ENCODE results near the gene SP100.

SP100 gene

GRCh38 chr2:230552181-230552580 lies 136.2 kb downstream of the SP100 start:
- no peak for DNase-seq (ENCODE audit: low read depth in 2 of 2)

- no peak for DNase-seq (ENCODE audit: low read depth in 2 of 2)
Measured at GRCh38 chr2:230557065-230557464, 141.1 kb downstream of the SP100 start.

GRCh38 chr2:230564805-230565779 lies 149.1 kb downstream of the SP100 start:
- no peak for DNase-seq (ENCODE audit: low read depth in 2 of 2)

- no peak for DNase-seq (ENCODE audit: low read depth in 2 of 2)
Measured at GRCh38 chr2:230569298-230569697, 153.3 kb downstream of the SP100 start.

GRCh38 chr2:230570987-230571386 lies 155.0 kb downstream of the SP100 start:
- DNase-seq (ENCODE audit: low read depth in 2 of 2) = no peak

GRCh38 chr2:230575642-230576324 lies 159.8 kb downstream of the SP100 start:
- peak in 1 of 2 donors; percentile 19 for DNase-seq (ENCODE audit: low read depth in 2 of 2)

GRCh38 chr2:230577114-230577513 lies 161.1 kb downstream of the SP100 start:
- no peak for DNase-seq (ENCODE audit: low read depth in 2 of 2)

GRCh38 chr2:230578106-230578505 lies 162.1 kb downstream of the SP100 start:
- no peak for DNase-seq (ENCODE audit: low read depth in 2 of 2)

GRCh38 chr2:230582851-230583283 lies 166.9 kb downstream of the SP100 start:
- no peak for DNase-seq (ENCODE audit: low read depth in 2 of 2)

GRCh38 chr2:230583581-230583980 lies 167.6 kb downstream of the SP100 start:
- DNase-seq (ENCODE audit: low read depth in 2 of 2) = no peak

GRCh38 chr2:230586328-230586982 lies 170.5 kb downstream of the SP100 start:
- DNase-seq (ENCODE audit: low read depth in 2 of 2) = no peak

GRCh38 chr2:230589025-230589424 lies 173.0 kb downstream of the SP100 start:
- DNase-seq (ENCODE audit: low read depth in 2 of 2) = no peak

GRCh38 chr2:230589497-230590015 lies 173.6 kb downstream of the SP100 start:
- DNase-seq (ENCODE audit: low read depth in 2 of 2) = no peak

GRCh38 chr2:230590333-230590732 lies 174.3 kb downstream of the SP100 start:
- no peak for DNase-seq (ENCODE audit: low read depth in 2 of 2)

- DNase-seq (ENCODE audit: low read depth in 2 of 2) = no peak
Measured at GRCh38 chr2:230591850-230592249, 175.8 kb downstream of the SP100 start.

GRCh38 chr2:230592775-230593174 lies 176.8 kb downstream of the SP100 start:
- no peak for DNase-seq (ENCODE audit: low read depth in 2 of 2)
